Measurements from ENCODE around the gene PRSS22.

PRSS22 gene

DNA sequence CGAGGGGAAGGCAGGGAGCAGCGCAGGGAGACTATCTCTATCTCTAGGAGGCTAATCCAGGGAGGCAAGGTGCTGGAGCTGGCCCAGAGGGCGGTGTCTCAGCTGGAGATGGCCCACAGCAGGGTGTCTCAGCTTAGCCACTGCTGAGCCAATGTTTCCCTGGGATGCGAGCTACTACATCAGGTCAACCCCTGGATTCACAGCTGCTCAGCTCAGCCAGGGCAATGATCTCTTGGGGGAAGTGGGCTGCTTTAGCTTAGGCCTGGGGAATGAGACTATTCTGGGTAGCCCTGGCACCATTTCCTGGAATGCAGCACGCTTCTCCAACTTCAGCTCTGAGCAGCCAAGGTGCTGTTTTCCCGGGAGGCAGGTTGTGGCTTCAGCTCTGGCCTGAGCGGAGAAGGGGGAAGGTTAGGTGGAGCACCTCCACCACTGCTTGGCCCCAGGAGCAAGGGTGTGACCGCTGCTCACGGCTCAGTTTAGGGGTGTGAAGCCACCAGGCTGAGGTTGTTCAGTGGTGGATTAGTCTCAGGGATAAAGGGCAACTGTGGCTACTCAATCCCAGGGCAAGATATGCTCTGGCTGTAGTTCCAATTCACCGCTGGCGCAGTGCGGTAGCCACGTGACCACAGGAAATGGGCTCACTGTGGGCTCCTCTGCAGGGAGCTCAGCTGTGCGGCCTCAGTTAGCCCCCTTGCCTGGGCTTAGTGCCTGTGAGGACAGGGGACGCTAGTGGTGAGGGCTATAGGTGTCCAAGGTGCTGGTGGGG, 46.1 kb downstream of the PRSS22 start:
- DNase-seq: no peak

DNA sequence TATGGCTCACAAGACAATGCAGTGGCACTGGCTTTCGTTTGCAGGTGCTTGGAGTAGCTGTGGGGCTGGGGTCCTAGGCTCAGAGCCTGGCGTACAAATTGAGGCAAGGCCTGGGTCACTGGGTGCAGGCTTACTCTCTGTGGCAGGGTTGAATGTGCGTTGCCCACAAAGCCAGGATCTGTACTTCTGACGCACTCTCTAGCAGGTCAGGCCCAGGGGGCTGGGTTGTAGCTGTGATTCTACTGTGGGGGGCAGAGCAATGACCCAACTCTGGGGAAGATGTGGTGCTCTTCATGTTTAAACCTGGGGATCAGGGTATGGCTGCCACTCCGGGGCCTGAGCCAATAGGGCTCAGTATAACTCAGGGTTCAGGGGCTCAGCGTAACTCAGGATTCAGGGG, 47.3 kb downstream of the PRSS22 start:
- DNase-seq: no peak

DNA sequence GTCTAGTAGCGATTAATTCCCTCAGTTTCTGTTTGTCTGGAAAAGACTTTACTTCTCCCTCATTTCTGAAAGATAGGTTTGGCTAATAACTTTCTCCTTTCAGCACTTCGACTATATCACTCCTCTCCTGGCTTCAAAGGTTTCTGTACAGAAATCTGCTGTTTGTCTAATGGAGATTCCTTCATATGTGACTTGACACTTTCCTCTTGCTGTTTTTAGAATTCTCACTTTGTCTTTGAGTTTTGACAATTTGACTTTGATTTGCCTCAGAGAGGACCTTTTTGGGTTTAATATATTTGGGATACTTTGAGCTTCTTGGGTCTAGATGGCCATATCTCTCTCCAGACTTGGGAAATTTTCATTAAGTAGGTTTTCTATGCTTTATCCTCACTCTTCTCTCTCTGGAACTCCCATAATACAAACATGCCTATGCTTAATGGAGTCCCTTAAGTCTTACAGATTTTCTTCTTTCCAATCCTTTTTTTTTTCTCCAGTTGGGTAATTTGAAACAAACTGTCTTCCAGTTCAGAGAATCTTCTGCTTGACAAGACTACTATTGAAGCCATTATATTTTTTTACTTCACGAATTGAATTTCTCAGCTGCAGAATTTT, 48.7 kb downstream of the PRSS22 start:
- no peak for DNase-seq

DNA sequence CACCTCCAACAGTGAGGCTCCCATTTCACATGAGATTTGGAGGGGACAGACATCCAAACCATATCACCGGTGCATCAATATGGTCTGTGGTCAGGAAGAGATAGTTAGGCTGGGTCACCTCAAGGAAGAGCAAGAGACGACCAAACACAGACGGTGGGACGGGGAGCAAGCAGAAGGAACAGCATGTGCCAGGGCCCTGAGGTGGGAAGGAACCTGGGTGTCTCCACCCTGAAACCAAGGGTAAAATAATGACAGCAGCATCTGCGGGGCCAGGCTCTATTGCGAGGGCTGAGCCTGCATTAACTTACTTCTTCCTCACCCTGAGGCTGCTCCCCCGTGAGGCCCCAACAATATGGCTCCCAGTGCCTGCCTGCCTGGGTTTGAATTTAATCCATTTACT, 49.8 kb downstream of the PRSS22 start:
- DNase-seq: no peak

DNA sequence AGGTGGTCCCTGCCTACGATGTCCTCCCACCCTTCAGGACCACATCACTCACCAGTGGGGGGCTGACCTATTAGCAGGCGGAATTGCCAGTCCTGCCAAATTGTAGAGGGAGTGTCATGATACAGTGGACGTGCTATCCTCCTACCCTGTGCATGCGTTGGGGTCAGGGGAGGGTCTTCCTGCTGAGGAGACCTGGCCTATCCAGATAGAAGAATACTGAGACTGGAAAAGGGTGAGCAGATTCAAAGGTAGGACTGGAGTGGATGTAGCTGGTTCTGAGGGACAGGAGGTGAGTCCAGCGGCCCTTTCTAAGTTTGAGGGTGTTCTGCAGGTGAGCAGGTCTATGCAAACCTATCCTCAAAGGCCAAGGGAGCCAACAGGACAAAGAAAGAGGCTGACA, 51.7 kb downstream of the PRSS22 start:
- DNase-seq: no peak

DNA sequence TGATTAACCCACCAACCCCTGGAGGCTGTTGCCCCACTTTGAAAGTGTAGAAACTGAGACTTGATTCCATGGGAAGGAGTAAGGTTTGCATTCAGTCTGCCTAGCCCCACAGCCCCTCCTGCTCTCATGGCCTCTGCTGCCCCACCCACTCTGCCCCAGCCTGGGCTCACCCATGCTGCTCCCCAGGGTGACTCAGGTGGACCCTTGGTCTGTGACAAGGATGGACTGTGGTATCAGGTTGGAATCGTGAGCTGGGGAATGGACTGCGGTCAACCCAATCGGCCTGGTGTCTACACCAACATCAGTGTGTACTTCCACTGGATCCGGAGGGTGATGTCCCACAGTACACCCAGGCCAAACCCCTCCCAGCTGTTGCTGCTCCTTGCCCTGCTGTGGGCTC, 53.2 kb downstream of the PRSS22 start:
- no peak for DNase-seq

DNA sequence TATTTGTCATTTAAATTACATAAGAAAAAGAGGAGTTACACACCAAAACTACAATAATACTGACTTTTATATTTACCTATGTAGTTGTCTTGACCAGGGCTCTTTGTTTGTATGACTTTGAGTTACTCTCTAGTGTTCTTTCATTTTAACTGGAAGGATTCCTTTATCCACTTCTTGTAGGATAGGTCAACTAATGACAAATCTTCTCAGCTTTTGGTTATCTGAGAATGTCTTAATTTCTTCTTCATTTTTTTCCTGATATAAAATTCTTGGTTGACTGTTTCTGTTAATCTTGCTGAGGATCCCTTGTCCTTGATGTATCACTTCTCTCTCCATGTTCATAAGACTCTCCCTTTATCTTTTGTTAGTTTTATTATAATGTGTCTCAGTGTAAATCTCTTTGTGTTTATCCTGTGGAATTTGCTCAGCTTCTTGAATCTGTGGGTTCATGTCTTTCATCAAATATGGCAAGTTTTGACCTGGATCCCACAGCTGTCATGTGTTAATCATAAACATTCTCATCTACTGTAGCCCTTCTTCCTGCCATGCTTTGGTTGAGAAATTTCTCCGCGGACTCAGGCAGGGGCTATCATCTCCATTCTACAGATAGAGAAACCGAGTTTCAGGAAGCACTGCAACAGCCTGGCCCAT, 54.3 kb downstream of the PRSS22 start:
- DNase-seq: no peak

All from stimulated activated CD8-positive, alpha-beta memory T cell treated with anti-CD3 and anti-CD28 coated beads, Interleukin-4, amount 100 ng/mL, for 48 hours (primary cell).